H1 (cell line): ENCODE measurements around the gene SMARCD1. TPM values are rescaled to one million over a fixed set of nuclear protein-coding genes. Genes with fewer than 3 reads are reported as not detected.

Experiments
- CBX5 ChIP-seq: fragments of 300-800, 300-1000 bp; sonication (generic); IDR thresholded peaks from 2 replicates; pipeline ENCODE4 v1.7.1; 2016; ENCODE audit warnings: antibody characterized with exemption, low read length, low read depth
- CBX8 ChIP-seq: fragments of 300-800, 300-1000 bp; sonication (generic); IDR thresholded peaks from 2 replicates; pipeline ENCODE4 v1.7.1; 2016; ENCODE audit warnings: low read depth, low read length, borderline replicate concordance
- CHD1 ChIP-seq: IDR thresholded peaks from 2 replicates; pipeline ENCODE4 v1.6.1; 2012; ENCODE audit warnings: low read depth, low read length, improper control_type of control experiment
- CHD7 ChIP-seq: fragments of 300-600 bp; sonication (generic); IDR thresholded peaks from 2 replicates; pipeline ENCODE4 v1.7.1; 2012; ENCODE audit warnings: low read length, moderate library complexity, mild to moderate bottlenecking, inconsistent platforms; ENCODE audit not compliant: insufficient replicate concordance
- JUN ChIP-seq: IDR thresholded peaks from 2 replicates; pipeline ENCODE4 v1.6.1; 2011; ENCODE audit warnings: low read depth, mild to moderate bottlenecking, improper control_type of control experiment, low read length
- PHF8 ChIP-seq: fragments of 200-600 bp; sonication (generic); conservative IDR thresholded peaks from 2 replicates; pipeline ENCODE4 v1.7.1; 2012; ENCODE audit warnings: low read depth, mild to moderate bottlenecking, inconsistent platforms, low read length, moderate library complexity
- POLR2AphosphoS5 ChIP-seq: IDR thresholded peaks from 2 replicates; pipeline ENCODE4 v1.6.1; 2011; ENCODE audit warnings: low read depth, low read length
- POU5F1 ChIP-seq: IDR thresholded peaks from 2 replicates; pipeline ENCODE4 v1.6.1; 2011; ENCODE audit warnings: low read depth, mild to moderate bottlenecking, low read length, moderate library complexity
- RBBP5 ChIP-seq: IDR thresholded peaks from 2 replicates; pipeline ENCODE4 v1.7.1; 2012; ENCODE audit warnings: low read depth, mild to moderate bottlenecking, inconsistent platforms, low read length, moderate library complexity, borderline replicate concordance
- SP4 ChIP-seq: IDR thresholded peaks from 2 replicates; pipeline ENCODE4 v1.6.1; 2012; ENCODE audit warnings: low read length, inconsistent platforms
- TAF1 ChIP-seq: IDR thresholded peaks from 2 replicates; pipeline ENCODE4 v1.6.1; 2011; ENCODE audit warnings: mild to moderate bottlenecking, low read depth, low read length
- TEAD4 ChIP-seq: IDR thresholded peaks from 2 replicates; pipeline ENCODE4 v1.6.1; 2012; ENCODE audit warnings: low read depth, low read length, inconsistent platforms, mixed read lengths
- YY1 ChIP-seq: IDR thresholded peaks from 2 replicates; pipeline ENCODE4 v1.6.1; 2011; ENCODE audit warnings: low read depth, mild to moderate bottlenecking, low read length
- polyA plus RNA-seq, 7 experiments: library from polyadenylated mRNA; depleted of rRNA in 3 of 7; stranded (reverse) in 5 of 7; unstranded in 2 of 7; fragments of >200 nt in 5 of 7; fragments of 200-250 nt in 2 of 7; gene quantifications; 1 replicate in 5 of 7; 2 replicates in 1 of 7; 4 replicates in 1 of 7; pipeline versions ENCODE4 v1.2.1 to v1.2.3, GENCODE V29; 2011 to 2013; ENCODE audit warnings: missing spikeins in 2 of 7, mixed read lengths in 2 of 7
- total RNA-seq: library from RNA; stranded (reverse); fragmentation: NEBNext Ultra II Directional; extraction: Animal tissue kit (Norgen Biotek cat#: 25700); gene quantifications from 2 replicates; pipeline ENCODE4 v1.2.1, GENCODE V29; 2021

Gene SMARCD1
- total and polyA plus RNA-seq, 2 of the 8 experiments (the other 6 are each of a cell fraction or from before 2014, with no cell fraction given): 128 to 130 TPM

- no peak for TF ChIP-seq CHD7
- no peak for TF ChIP-seq POU5F1
- TF ChIP-seq CHD1: no peak
- TF ChIP-seq CBX5: no peak
- no peak for TF ChIP-seq SP4
- TF ChIP-seq TEAD4: no peak
- no peak for TF ChIP-seq CBX8
- no peak for TF ChIP-seq JUN
- no peak for TF ChIP-seq RBBP5
- TF ChIP-seq TAF1: no peak
- TF ChIP-seq YY1: no peak
- TF ChIP-seq POLR2AphosphoS5: no peak
- TF ChIP-seq PHF8: no peak
Measured at GRCh38 chr12:50078281-50078680, 6.9 kb upstream of the SMARCD1 start (continued).
